SJSA1 (cell line): ENCODE measurements around the gene FRMD4A. TPM values are rescaled to one million over a fixed set of nuclear protein-coding genes. Genes with fewer than 3 reads are reported as not detected.

ENCODE experiments used
- DNase-seq, 2 experiments: peaks; one replicate each; pipeline ENCODE4 v3.0.0-alpha.2; 2015 to 2020; ENCODE audit warnings: low spot score in 2 of 2, low read depth in 1 of 2
- H3K27ac ChIP-seq: fragments of 250-450 bp; sonication (Bioruptor Pico); 2 replicates; pipeline ENCODE4 v1.5.1; 2020; ENCODE audit warnings: mild to moderate bottlenecking, moderate library complexity
- H3K27me3 ChIP-seq: fragments of 250-450 bp; sonication (Bioruptor Pico); replicated peaks from 2 replicates; pipeline ENCODE4 v1.5.1; 2020; ENCODE audit warnings: mild to moderate bottlenecking, moderate library complexity
- H3K36me3 ChIP-seq: fragments of 250-450 bp; sonication (Bioruptor Pico); 2 replicates; pipeline ENCODE4 v1.5.1; 2020; ENCODE audit warnings: mild to moderate bottlenecking
- H3K4me1 ChIP-seq: fragments of 250-450 bp; sonication (Bioruptor Pico); replicated peaks from 2 replicates; pipeline ENCODE4 v1.6.1; 2021; ENCODE audit warnings: mild to moderate bottlenecking
- H3K4me3 ChIP-seq: fragments of 250-450 bp; sonication (Bioruptor Pico); 2 replicates; pipeline ENCODE4 v1.5.1; 2020; ENCODE audit warnings: mild to moderate bottlenecking
- H3K9me3 ChIP-seq: fragments of 250-450 bp; sonication (Bioruptor Pico); replicated peaks from 2 replicates; pipeline ENCODE4 v1.5.1; 2020; ENCODE audit warnings: mild to moderate bottlenecking
- total RNA-seq: library from RNA; depleted of rRNA; stranded (reverse); fragments of >200 nt; shearing (Covaris generic); gene quantifications from 2 replicates; pipeline ENCODE4 v1.2.3, GENCODE V29; 2014

Gene FRMD4A
- total RNA-seq, 1 experiment from 2014 or later = 6.2 TPM

DNA sequence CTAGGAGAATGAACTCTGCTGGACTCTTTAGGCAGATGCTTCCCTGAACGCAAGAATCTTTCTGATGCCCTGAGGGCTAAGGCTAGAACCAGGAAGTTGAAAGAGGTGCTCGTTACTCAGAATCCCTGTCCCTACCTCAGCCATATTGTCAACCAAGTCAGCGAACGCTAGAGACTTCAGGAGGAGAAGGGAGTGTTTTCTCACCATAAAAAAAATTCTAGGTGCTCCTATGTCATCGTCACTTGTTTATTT lies 384.6 kb downstream of the FRMD4A start:
- Histone ChIP-seq H3K9me3 (no peaks in the 10 kb centered on the region), H3K27ac (no peak overlapping the region), H3K27me3 (no peaks in the 10 kb centered on the region), H3K36me3 (no peaks in the 10 kb centered on the region), H3K4me1 (peaks cover 23% of the 10 kb centered on the region), H3K4me3 (no peak overlapping the region)
- DNase-seq = no peak

DNA sequence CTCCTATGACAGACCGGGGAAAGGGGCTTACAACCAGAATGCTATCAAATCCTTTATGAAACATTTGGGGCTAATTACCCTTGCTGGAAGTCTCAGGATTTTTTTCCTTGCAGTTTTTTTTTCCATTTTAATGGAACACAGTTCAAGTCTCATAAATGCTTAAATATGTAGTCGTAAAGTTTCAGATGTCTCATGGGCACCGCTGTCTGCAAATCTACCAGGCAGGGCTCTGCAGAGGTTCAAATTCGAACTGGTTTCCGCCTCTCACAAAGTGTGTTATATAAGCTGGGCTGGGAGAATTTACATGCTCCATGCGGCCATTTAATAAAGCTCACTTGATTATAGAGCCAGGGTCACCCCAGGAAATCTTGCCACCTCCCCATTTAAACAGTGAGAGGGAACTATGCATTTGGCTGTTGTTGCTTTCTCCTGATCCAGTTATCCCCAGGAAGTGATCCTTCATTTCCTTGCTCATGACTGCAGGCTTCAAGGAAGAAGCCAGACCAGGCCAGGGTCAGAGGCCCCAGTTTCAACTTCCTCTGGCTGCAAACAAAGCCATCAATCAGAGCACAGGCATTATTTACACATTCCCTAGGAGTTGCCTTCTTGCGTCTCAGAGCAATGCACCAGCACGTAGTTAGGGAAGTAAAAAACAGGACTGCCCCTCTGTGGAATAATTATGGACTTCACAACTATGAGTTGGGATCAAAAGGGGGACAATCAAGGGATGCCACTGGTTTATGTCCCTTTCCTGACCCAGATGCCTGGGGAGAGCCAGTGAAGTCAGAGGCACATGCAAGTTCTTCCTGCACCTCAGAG lies 385.1 kb downstream of the FRMD4A start:
- Histone ChIP-seq H3K4me3 (no peak overlapping the region), H3K27me3 (no peaks in the 10 kb centered on the region), H3K36me3 (no peaks in the 10 kb centered on the region), H3K27ac (no peak overlapping the region), H3K9me3 (no peaks in the 10 kb centered on the region), H3K4me1 (peaks cover 19% of the 10 kb centered on the region)
- DNase-seq = no peak

DNA sequence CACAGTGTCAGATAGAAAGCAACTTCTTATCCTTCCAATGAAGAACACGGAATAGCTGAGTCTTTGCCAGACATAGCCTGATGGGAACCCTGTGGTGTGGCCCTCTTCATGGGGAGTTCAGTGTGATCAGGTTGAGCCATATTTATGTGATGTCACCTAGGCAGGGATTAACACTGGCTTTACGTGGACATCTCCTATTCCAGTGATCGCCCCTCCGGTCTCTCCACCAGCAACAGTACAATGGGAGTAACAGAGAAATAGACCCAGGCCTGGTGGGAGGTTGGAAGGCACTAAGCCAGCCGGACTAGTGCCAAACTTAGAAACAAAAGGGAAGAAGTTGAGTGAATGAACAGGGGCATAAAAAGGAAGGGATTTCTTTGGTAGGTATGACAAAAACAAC lies 385.9 kb downstream of the FRMD4A start:
- no peak for DNase-seq
- H3K36me3 ChIP-seq = no peaks in the 10 kb centered on the region
- no peak overlapping the region for H3K27ac ChIP-seq
- H3K4me1 ChIP-seq = peaks cover 12% of the 10 kb centered on the region
- no peak overlapping the region for H3K4me3 ChIP-seq
- no peaks in the 10 kb centered on the region for H3K27me3 ChIP-seq
- no peaks in the 10 kb centered on the region for H3K9me3 ChIP-seq

DNA sequence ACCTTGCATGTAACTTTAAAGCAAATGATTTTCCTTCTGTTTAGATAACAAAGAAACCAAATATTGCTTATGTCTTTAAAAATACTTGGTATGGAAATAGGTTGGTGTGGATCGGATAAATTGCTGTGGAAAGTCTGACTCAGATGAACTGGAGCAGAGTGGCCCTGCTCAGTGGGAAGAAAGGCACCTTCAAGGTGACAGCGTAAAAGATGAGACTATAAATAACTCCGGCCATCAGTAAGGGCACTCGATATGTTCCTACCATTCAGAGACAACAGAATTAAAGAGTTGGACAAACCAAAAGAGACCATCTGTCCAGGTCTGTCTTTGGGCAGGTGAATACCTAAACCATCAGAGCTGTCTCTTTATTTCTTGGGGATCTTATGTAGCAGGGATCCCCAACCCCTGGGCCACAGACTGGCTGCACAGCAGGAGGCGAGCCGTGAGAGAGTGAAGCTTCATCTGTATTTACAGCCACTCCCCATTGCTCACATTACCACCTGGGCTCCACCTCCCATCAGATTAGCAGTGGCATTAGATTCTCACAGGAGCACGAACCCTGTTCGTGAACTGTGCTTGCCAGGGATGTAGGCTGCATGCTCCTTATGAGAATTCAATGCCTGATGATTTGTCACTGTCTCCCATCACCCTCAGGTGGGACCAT lies 386.9 kb downstream of the FRMD4A start:
- Histone ChIP-seq H3K4me3 (no peak overlapping the region), H3K4me1 (0 out of 2 replicates have a peak, but pooled peaks cover 6% of the 10 kb centered on the region), H3K27ac (no peak overlapping the region), H3K27me3 (no peaks in the 10 kb centered on the region), H3K9me3 (no peaks in the 10 kb centered on the region), H3K36me3 (no peaks in the 10 kb centered on the region)
- DNase-seq = no peak

DNA sequence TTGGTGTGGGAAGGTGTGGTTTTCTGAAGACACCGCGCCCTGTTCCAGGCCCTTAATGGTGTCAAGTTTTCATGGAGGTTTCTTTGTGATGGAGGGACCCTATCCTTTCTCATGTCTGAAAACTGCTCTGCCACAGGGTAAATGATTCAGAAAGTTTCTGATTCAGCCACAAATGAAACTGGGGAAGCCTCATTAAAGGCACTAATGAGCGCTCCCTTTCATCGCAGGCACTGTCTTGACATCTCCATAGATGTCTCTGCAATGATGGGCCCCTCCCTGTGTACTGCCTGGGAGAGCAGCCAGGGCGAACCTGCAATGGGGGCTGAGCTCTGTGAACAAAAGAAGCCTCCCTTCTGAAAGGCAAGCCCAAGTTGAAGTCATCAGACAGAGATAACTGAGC lies 388.7 kb downstream of the FRMD4A start:
- H3K4me1 ChIP-seq = 0 out of 2 replicates have a peak, but pooled peaks cover 6% of the 10 kb centered on the region
- DNase-seq = no peak
- no peaks in the 10 kb centered on the region for H3K9me3 ChIP-seq
- H3K27me3 ChIP-seq = no peaks in the 10 kb centered on the region
- H3K4me3 ChIP-seq = no peak overlapping the region
- H3K27ac ChIP-seq = no peak overlapping the region
- H3K36me3 ChIP-seq = no peaks in the 10 kb centered on the region

DNA sequence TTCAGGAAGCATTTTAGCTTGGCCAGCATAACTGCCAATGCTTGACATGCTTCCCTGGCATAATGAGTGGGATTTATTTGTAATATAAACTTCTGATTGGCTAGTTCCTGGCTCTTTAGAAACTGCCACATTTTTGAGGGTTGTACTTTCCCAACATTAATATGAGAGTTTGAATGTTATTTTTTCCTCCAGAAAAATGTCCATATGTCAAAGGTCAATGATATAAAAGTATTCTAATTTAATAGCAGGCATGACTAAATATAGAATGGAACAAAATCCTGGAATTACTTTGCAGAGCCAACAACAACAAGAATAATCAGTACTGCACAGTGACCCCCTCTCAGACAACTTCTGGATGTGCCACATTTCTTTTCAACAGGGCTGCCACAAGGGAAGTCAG lies 391.3 kb downstream of the FRMD4A start:
- no peaks in the 10 kb centered on the region for H3K9me3 ChIP-seq
- no peaks in the 10 kb centered on the region for H3K36me3 ChIP-seq
- H3K4me3 ChIP-seq = no peak overlapping the region
- H3K4me1 ChIP-seq = no peaks in the 10 kb centered on the region
- H3K27me3 ChIP-seq = no peaks in the 10 kb centered on the region
- H3K27ac ChIP-seq = no peak overlapping the region
- no peak for DNase-seq

DNA sequence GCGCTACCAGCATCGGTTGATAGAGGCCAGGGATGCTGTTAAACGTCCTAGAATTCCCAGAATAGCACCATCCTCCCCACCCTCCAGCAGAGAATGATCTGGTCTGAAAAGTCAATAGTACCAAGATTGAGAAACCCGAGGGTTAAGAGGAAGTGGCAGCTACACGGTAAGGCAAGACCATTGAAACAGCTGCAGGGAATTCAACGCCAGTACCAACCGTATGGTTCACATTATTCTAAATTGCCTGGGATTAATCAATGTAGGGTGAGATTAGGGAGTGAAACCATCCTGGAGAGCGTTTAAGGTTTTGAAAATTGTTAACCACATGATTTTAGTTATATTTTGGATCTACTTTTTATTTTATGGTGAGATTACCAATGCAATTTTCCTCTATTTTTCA lies 391.8 kb downstream of the FRMD4A start:
- Histone ChIP-seq H3K27me3 (no peaks in the 10 kb centered on the region), H3K4me3 (no peak overlapping the region), H3K36me3 (no peaks in the 10 kb centered on the region), H3K27ac (no peak overlapping the region), H3K4me1 (no peaks in the 10 kb centered on the region), H3K9me3 (no peaks in the 10 kb centered on the region)
- DNase-seq = no peak

DNA sequence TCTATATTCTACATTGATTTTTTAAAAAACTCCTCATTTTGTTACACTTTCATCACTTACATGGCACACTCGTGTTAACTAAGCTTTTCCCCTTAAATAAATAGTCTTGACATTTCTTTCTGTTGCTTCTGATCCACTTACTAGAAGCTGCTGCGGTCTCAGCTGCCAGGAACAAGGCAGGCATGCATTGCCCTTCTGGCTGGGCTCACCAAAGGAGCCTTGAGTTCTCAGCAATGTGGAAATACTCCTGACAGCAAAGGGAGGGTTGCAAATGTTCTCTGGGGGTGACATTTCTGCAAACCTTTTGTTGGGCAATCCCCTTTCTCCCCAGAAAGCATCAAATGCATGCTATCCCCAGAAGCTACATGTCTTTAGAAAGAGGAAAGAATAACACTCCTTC lies 393.9 kb downstream of the FRMD4A start:
- H3K36me3 ChIP-seq = no peaks in the 10 kb centered on the region
- H3K4me3 ChIP-seq = no peak overlapping the region
- no peak overlapping the region for H3K27ac ChIP-seq

DNA sequence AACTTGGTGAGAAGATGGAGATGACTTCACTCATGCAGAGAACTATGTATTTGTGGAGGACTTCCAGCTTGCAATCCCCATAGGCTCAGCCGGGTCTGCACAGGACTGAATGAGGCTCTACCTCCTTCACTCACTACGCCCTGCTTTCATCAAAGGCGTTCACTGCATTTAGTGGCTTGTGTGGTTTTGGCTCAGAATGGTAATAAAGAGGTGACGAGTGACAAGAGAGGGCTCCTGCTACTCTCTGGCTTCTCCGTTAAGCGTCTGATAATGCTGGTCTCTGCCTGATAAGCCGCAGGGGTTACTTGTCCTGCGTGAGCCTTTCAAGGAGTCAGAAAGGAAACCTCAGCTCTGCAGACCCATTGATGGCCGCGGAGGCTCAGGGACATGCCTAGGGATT lies 400.6 kb downstream of the FRMD4A start:
- Histone ChIP-seq H3K9me3 (no peaks in the 10 kb centered on the region), H3K36me3 (no peaks in the 10 kb centered on the region), H3K27me3 (no peaks in the 10 kb centered on the region), H3K27ac (no peak overlapping the region), H3K4me1 (peaks cover 4% of the 10 kb centered on the region), H3K4me3 (no peak overlapping the region)
- DNase-seq = no peak

More for the DNA sequence above, 393.9 kb downstream of the FRMD4A start:
- Histone ChIP-seq H3K4me1 (no peaks in the 10 kb centered on the region), H3K27me3 (no peaks in the 10 kb centered on the region), H3K9me3 (no peaks in the 10 kb centered on the region)
- DNase-seq = no peak

DNA sequence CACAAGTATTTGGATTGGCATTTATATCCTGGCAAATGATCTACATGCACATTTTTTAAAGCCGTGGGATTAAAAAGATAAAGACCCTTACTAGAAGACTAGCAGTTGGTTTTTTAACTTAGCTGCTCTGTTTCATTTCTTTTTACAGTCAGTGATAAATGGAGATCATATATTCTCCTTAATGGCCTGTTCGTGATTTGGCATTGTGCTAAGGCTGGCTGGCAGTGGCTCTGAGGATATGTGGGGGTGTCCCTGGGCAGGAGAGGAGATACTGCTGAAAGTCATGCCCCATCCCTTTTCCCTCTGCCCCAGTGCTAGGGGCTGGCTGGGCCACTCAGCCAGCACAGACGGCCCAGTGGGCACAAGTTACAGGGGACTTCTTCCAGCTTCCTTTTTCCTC lies 402.3 kb downstream of the FRMD4A start:
- Histone ChIP-seq H3K4me1 (peaks cover 21% of the 10 kb centered on the region), H3K36me3 (no peaks in the 10 kb centered on the region), H3K27ac (no peak overlapping the region), H3K27me3 (no peaks in the 10 kb centered on the region), H3K9me3 (no peaks in the 10 kb centered on the region), H3K4me3 (no peak overlapping the region)
- no peak for DNase-seq

DNA sequence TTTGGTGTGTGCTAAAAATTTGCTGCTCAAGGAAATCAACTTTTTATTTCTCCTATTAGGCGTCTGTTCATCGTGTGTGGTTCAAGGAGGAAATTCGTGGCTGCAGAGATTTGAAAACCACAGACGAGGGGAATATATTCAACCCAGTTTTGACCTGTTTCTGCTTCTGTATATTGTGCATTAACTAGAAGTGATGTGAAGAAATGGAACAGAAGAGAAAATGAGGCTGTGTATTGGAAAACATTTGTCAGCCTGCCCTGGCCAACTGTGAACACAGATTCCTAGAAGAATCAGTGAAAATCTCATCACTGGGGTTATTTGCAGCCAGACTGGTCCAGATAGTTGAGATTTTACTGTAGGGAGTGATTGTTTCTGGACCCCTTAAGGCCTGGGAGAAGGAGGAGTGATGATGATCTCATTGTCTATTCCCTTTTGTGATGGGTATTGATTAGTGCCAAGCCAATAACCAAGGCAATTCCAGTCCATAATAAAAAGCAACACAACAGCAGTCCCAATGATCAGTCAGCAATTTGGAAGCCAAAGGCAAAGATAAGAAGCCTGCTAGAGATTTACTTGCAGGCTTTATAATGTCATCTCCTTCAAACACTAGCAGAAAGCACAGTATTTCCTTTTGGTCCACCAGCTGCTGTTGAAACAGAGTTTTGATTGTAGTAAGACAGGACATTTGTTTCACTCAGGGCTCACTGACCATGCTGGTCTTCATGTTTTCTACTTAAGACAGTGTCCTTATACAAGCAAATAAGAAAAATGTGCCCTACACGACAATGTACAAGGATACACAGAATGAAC lies 404.5 kb downstream of the FRMD4A start:
- Histone ChIP-seq H3K4me3 (no peak overlapping the region), H3K36me3 (no peaks in the 10 kb centered on the region), H3K27ac (no peak overlapping the region), H3K27me3 (no peaks in the 10 kb centered on the region), H3K4me1 (peaks cover 37% of the 10 kb centered on the region), H3K9me3 (no peaks in the 10 kb centered on the region; the same call in 1 of the 2 replicates)
- no peak for DNase-seq

DNA sequence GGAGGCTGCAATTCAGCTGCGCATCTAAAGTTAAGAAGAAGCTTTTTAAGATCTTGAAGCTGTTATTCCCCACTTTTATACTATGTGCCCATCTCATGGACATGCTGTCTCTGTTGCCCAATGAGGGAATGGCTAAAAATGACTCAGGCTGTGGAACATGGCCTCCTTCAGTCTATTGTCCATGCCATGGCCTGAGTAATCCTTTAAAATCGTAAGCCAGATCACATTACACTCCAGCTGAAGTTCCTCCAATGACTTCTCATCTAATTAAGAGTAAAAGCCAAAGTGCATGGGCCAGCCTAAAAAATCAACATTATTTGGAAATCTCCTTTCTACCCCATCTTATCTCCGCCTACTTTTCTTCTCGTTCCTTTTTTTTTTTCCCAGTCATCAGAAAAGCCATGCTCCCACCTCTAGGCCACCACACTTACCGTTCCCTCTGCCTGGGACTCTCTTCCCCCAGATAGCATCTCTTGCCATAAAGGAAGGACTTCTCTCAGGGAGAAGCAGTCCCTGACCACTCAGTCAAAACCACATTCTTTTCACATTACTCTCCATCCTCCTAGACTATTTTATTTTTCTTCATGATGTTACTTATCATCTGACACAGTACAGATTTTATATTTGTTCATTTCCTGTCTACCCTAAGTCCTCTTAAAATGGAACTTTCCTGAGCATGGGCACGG lies 406.5 kb downstream of the FRMD4A start:
- H3K4me3 ChIP-seq = no peak overlapping the region
- DNase-seq = peak in 1 of 2 experiments; percentile 63

DNA sequence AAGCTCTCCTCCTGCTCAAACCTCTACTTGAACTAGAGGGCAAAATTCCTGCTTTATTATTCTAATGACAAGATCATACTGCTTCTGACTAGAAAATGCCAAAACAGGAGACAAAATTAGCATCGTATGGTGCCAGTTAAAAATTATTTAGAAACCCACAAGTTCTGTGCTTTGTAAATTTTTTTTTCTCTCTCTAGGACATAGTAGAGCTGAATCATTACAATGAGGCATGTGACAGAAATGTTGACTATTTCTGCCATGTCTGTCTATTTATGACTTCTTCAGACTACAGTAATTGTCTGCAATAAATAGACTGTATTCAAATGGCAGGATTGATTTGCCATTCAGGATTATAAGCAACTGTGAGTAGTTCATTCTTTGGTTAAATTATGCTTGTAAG lies 408.1 kb downstream of the FRMD4A start:
- no peaks in the 10 kb centered on the region for H3K36me3 ChIP-seq
- peak in 1 of 2 experiments; percentile 11 for DNase-seq
- H3K27me3 ChIP-seq = no peaks in the 10 kb centered on the region
- peaks cover 44% of the 10 kb centered on the region for H3K4me1 ChIP-seq
- H3K9me3 ChIP-seq = no peaks in the 10 kb centered on the region; the same call in 1 of the 2 replicates
- no peak overlapping the region for H3K4me3 ChIP-seq
- H3K27ac ChIP-seq = no peak overlapping the region

More for the DNA sequence above, 406.5 kb downstream of the FRMD4A start:
- H3K27ac ChIP-seq = peak overlapping the region; percentile 71
- no peaks in the 10 kb centered on the region for H3K36me3 ChIP-seq
- no peaks in the 10 kb centered on the region for H3K27me3 ChIP-seq
- H3K4me1 ChIP-seq = peaks cover 37% of the 10 kb centered on the region
- H3K9me3 ChIP-seq = no peaks in the 10 kb centered on the region; the same call in 1 of the 2 replicates
